ENCODE data around the gene ELSPBP1. TPM values are rescaled to one million over a fixed set of nuclear protein-coding genes. Genes with fewer than 3 reads are reported as not detected.
"Not testable (repeated sequence)": the region's sequence is repeated elsewhere in the genome, so short reads cannot be mapped to it uniquely, and the experiment has no call there.

Gene ELSPBP1
- total RNA-seq, 2 donors from 2014 or later: not detected

GRCh38 chr19:48033604-48034003 is 39.2 kb downstream of the ELSPBP1 start:
- no peak for ATAC-seq
- no peak for DNase-seq
- intact Hi-C loops (cut with DNase I, micrococcal nuclease): no loop called here

- DNase-seq: no peak
- no peak for ATAC-seq
- intact Hi-C loops (cut with DNase I, micrococcal nuclease): no loop called here
Observed at GRCh38 chr19:48036765-48037164, 42.3 kb downstream of the ELSPBP1 start.

GRCh38 chr19:48041877-48042580 is 47.6 kb downstream of the ELSPBP1 start:
- no peak for DNase-seq
- ATAC-seq: no peak
- intact Hi-C loops (cut with DNase I, micrococcal nuclease): no loop called here

- no peak for DNase-seq
- ATAC-seq: no peak
Observed at GRCh38 chr19:48043675-48044258, 49.3 kb downstream of the ELSPBP1 start, which contains the start of gene CABP5. TSS of gene CABP5 (minus strand) at chr19:48044079. CDS start at chr19:48043922, 157 bp downstream.

GRCh38 chr19:48044561-48044960 is 50.1 kb downstream of the ELSPBP1 start:
- intact Hi-C loops (cut with DNase I, micrococcal nuclease): no loop called here
- ATAC-seq: no peak
- no peak for DNase-seq

More at GRCh38 chr19:48043675-48044258, 49.3 kb downstream of the ELSPBP1 start, which contains the start of gene CABP5:
- intact Hi-C loops (cut with DNase I, micrococcal nuclease): no loop called here

GRCh38 chr19:48051335-48052033 is 57.1 kb downstream of the ELSPBP1 start:
- DNase-seq: no peak

GRCh38 chr19:48053076-48053475 is 58.6 kb downstream of the ELSPBP1 start:
- ATAC-seq (no peak), DNase-seq (no peak)
- intact Hi-C loops (cut with DNase I, micrococcal nuclease): no loop called here

More at GRCh38 chr19:48051335-48052033, 57.1 kb downstream of the ELSPBP1 start:
- intact Hi-C loops (cut with DNase I, micrococcal nuclease): no loop called here
- no peak for ATAC-seq

GRCh38 chr19:48053856-48054255 is 59.4 kb downstream of the ELSPBP1 start:
- ATAC-seq: no peak
- no peak for DNase-seq

GRCh38 chr19:48059331-48059730 is 64.9 kb downstream of the ELSPBP1 start:
- intact Hi-C loops (cut with DNase I, micrococcal nuclease): no loop called here
- DNase-seq: no peak
- ATAC-seq: no peak

More at GRCh38 chr19:48053856-48054255, 59.4 kb downstream of the ELSPBP1 start:
- intact Hi-C loops (cut with DNase I, micrococcal nuclease): no loop called here

- ATAC-seq: no peak
- intact Hi-C loops (cut with DNase I, micrococcal nuclease): no loop called here
- no peak for DNase-seq
Observed at GRCh38 chr19:48060381-48060780, 65.9 kb downstream of the ELSPBP1 start.

GRCh38 chr19:48061401-48062344 is 67.2 kb downstream of the ELSPBP1 start:
- peak; percentile 65 for ATAC-seq
- intact Hi-C loops (cut with DNase I, micrococcal nuclease): no loop called here
- peak in 1 of 2 donors; percentile 9 for DNase-seq

GRCh38 chr19:48064509-48064908 is 70.1 kb downstream of the ELSPBP1 start:
- DNase-seq: no peak
- no peak for ATAC-seq
- intact Hi-C loops (cut with DNase I, micrococcal nuclease): no loop called here

- ATAC-seq (no peak), DNase-seq (no peak)
- intact Hi-C loops (cut with DNase I, micrococcal nuclease): no loop called here
Observed at GRCh38 chr19:48069435-48069834, 75.0 kb downstream of the ELSPBP1 start.

GRCh38 chr19:48070177-48070769 is 75.8 kb downstream of the ELSPBP1 start:
- ATAC-seq; intact Hi-C loops (cut with DNase I, micrococcal nuclease); DNase-seq: not testable (repeated sequence)
